IMR-90 (cell line): ENCODE results near the gene CST9L. TPM values are rescaled to one million over a fixed set of nuclear protein-coding genes. Genes with fewer than 3 reads are reported as not detected.

Source experiments
- ATAC-seq: fragments of 200-7000 bp; cut with Tn5 transposase; 2 replicates; pipeline ENCODE4 v1.9.1; 2020; ENCODE audit warnings: low read depth, mild to moderate bottlenecking, moderate library complexity
- BruUV-seq: library from RNA; stranded (reverse); fragments of 400-500 nt; replicated peaks from 2 replicates; lab custom pipeline; 2021; lab: Mats Ljungman, UMichigan
- CTCF ChIA-PET: fragments of 300-600 bp; formaldehyde crosslinking; extraction: SDS; loops from one replicate; lab custom pipeline; 2021; ENCODE audit warnings: antibody characterized with exemption; lab: Yijun Ruan, JAX
- POLR2A ChIA-PET: fragments of 300-600 bp; sonication (Branson Sonifier 250); formaldehyde crosslinking; loops from one replicate; lab custom pipeline; 2022; ENCODE audit warnings: antibody characterized with exemption; ENCODE audit not compliant: unreplicated experiment; lab: Charles Lee
- DNase-seq: peaks from one replicate; pipeline ENCODE4 v3.0.0; 2013
- H2AFZ ChIP-seq: replicated peaks from 2 replicates; pipeline ENCODE3; 2013; ENCODE audit warnings: low read length, mild to moderate bottlenecking; ENCODE audit not compliant: poor library complexity
- H2AK5ac ChIP-seq: 2 replicates; pipeline ENCODE4 v1.6.1; 2013; ENCODE audit warnings: low read depth, low read length, inconsistent platforms
- H2AK9ac ChIP-seq: replicated peaks from 2 replicates; pipeline ENCODE3; 2013; ENCODE audit warnings: mild to moderate bottlenecking, low read depth, low read length, moderate library complexity; ENCODE audit not compliant: poor library complexity
- H2BK120ac ChIP-seq: 2 replicates; pipeline ENCODE4 v1.6.1; 2013; ENCODE audit warnings: low read depth, low read length, inconsistent platforms
- H2BK15ac ChIP-seq: 3 replicates; pipeline ENCODE4 v1.6.1; 2013; ENCODE audit warnings: low read depth, low read length, inconsistent platforms
- H2BK20ac ChIP-seq: 2 replicates; pipeline ENCODE4 v1.6.1; 2013; ENCODE audit warnings: low read depth, mild to moderate bottlenecking, inconsistent platforms, low read length, moderate library complexity
- H2BK5ac ChIP-seq: 2 replicates; pipeline ENCODE4 v1.6.1; 2013; ENCODE audit warnings: mild to moderate bottlenecking, low read depth, low read length, inconsistent platforms; ENCODE audit not compliant: poor library complexity, severe bottlenecking
- H3K14ac ChIP-seq: replicated peaks from 2 replicates; pipeline ENCODE4 v1.6.1; 2013; ENCODE audit warnings: low read depth, low read length, inconsistent platforms
- H3K18ac ChIP-seq: 2 replicates; pipeline ENCODE4 v1.6.1; 2013; ENCODE audit warnings: low read depth, low read length, control low read depth
- H3K23ac ChIP-seq: 2 replicates; pipeline ENCODE4 v1.6.1; 2013; ENCODE audit warnings: low read depth, low read length, inconsistent platforms
- H3K27ac ChIP-seq: 2 replicates; pipeline ENCODE4 v1.5.1; 2013; ENCODE audit warnings: mild to moderate bottlenecking, control low read depth, low read length; ENCODE audit not compliant: insufficient read depth
- H3K27me3 ChIP-seq: 2 replicates; pipeline ENCODE4 v1.6.1; 2013; ENCODE audit warnings: low read length; ENCODE audit not compliant: control insufficient read depth, insufficient read depth
- H3K36me3 ChIP-seq: 2 replicates; pipeline ENCODE4 v1.6.1; 2013; ENCODE audit warnings: low read length, mixed read lengths; ENCODE audit not compliant: control insufficient read depth, insufficient read depth
- H3K4ac ChIP-seq: 2 replicates; pipeline ENCODE4 v1.6.1; 2013; ENCODE audit warnings: low read depth, low read length, inconsistent platforms
- H3K4me1 ChIP-seq: 2 replicates; pipeline ENCODE4 v1.6.1; 2013; ENCODE audit warnings: low read length, mixed read lengths; ENCODE audit not compliant: control insufficient read depth, insufficient read depth
- H3K4me2 ChIP-seq: 2 replicates; pipeline ENCODE4 v1.6.1; 2013; ENCODE audit warnings: low read depth, mild to moderate bottlenecking, control low read depth, low read length, moderate library complexity
- H3K4me3 ChIP-seq: 2 replicates; pipeline ENCODE4 v1.5.1; 2013; ENCODE audit warnings: low read depth, mild to moderate bottlenecking, control low read depth, low read length, moderate library complexity; ENCODE audit not compliant: insufficient read depth
- H3K56ac ChIP-seq: 2 replicates; pipeline ENCODE4 v1.6.1; 2013; ENCODE audit warnings: low read length, inconsistent platforms; ENCODE audit not compliant: insufficient read depth; ENCODE audit errors: extremely low read depth
- H3K79me1 ChIP-seq, 2 experiments: 2 replicates each; pipeline ENCODE4 v1.6.1; 2013; ENCODE audit warnings: low read length in 2 of 2, inconsistent platforms in 1 of 2, low read depth in 1 of 2
- H3K9ac ChIP-seq: 2 replicates; pipeline ENCODE4 v1.6.1; 2013; ENCODE audit warnings: low read depth, low read length, control low read depth
- H3K9me1 ChIP-seq: 2 replicates; pipeline ENCODE4 v1.6.1; 2013; ENCODE audit warnings: low read length, inconsistent platforms; ENCODE audit not compliant: insufficient read depth
- H3K9me3 ChIP-seq: 2 replicates; pipeline ENCODE4 v1.6.1; 2013; ENCODE audit warnings: low read length; ENCODE audit not compliant: control insufficient read depth, insufficient read depth
- H4K20me1 ChIP-seq: 2 replicates; pipeline ENCODE4 v1.6.1; 2013; ENCODE audit warnings: low read length, inconsistent platforms; ENCODE audit not compliant: insufficient read depth
- H4K5ac ChIP-seq: 2 replicates; pipeline ENCODE4 v1.6.1; 2013; ENCODE audit warnings: mild to moderate bottlenecking, low read depth, low read length, control low read depth
- H4K8ac ChIP-seq, 2 experiments: 2 replicates each; pipeline ENCODE4 v1.6.1; 2013; ENCODE audit warnings: low read depth in 2 of 2, low read length in 2 of 2, control low read depth in 1 of 2, inconsistent platforms in 1 of 2
- H4K91ac ChIP-seq: 2 replicates; pipeline ENCODE4 v1.6.1; 2013; ENCODE audit warnings: low read depth, low read length, inconsistent platforms; ENCODE audit not compliant: insufficient read depth
- BHLHE40 ChIP-seq: fragments of 150-350 bp; IDR thresholded peaks from 2 replicates; pipeline ENCODE4 v1.6.1; 2016; ENCODE audit warnings: mild to moderate bottlenecking, low read depth, low read length
- CEBPB ChIP-seq: IDR thresholded peaks from 2 replicates; pipeline ENCODE4 v1.6.1; 2012; ENCODE audit warnings: low read depth, low read length, improper control_type of control experiment
- CHD1 ChIP-seq: IDR thresholded peaks from 2 replicates; pipeline ENCODE4 v1.6.1; 2012; ENCODE audit warnings: low read depth, low read length, improper control_type of control experiment
- FOS ChIP-seq: fragments of 150-350 bp; IDR thresholded peaks from 2 replicates; pipeline ENCODE4 v1.6.1; 2016; ENCODE audit warnings: low read depth, low read length
- MAFK ChIP-seq: IDR thresholded peaks from 2 replicates; pipeline ENCODE4 v1.6.1; 2012; ENCODE audit warnings: low read depth, low read length, improper control_type of control experiment
- MAZ ChIP-seq: IDR thresholded peaks from 2 replicates; pipeline ENCODE4 v1.6.1; 2012; ENCODE audit warnings: low read depth, mild to moderate bottlenecking, low read length, improper control_type of control experiment, moderate library complexity, borderline replicate concordance
- MXI1 ChIP-seq: IDR thresholded peaks from 2 replicates; pipeline ENCODE4 v1.6.1; 2012; ENCODE audit warnings: low read depth, mild to moderate bottlenecking, low read length, moderate library complexity, borderline replicate concordance
- NFE2L2 ChIP-seq: fragments of 150-350 bp; IDR thresholded peaks from 2 replicates; pipeline ENCODE4 v1.6.1; 2016; ENCODE audit warnings: low read depth, mild to moderate bottlenecking, low read length
- RAD21 ChIP-seq: IDR thresholded peaks from 2 replicates; pipeline ENCODE4 v1.6.1; 2012; ENCODE audit warnings: low read length, improper control_type of control experiment
- RFX5 ChIP-seq: IDR thresholded peaks from 2 replicates; pipeline ENCODE4 v1.8.0; 2012; ENCODE audit warnings: low read depth, mild to moderate bottlenecking, low read length, moderate library complexity
- SMC3 ChIP-seq: fragments of 150-350 bp; IDR thresholded peaks from 2 replicates; pipeline ENCODE4 v1.6.1; 2016; ENCODE audit warnings: low read depth, mild to moderate bottlenecking, antibody characterized with exemption, low read length, moderate library complexity
- dilution Hi-C: fragments of 300-500 bp; cut with HindIII; formaldehyde crosslinking; loops from one replicate; pipeline ENCODE4 v1.14.3; 2018; ENCODE audit warnings: low sequenced_read_pairs; ENCODE audit not compliant: unreplicated experiment
- in situ Hi-C: fragments of 300-500 bp; cut with MboI; formaldehyde crosslinking; loops from 3 replicates; pipeline ENCODE4 v1.14.3; 2019; ENCODE audit warnings: low sequenced_read_pairs, inconsistent platforms, mixed read lengths
- intact Hi-C: fragments of 100-400 bp; cut with micrococcal nuclease; formaldehyde crosslinking; loops from 2 replicates; pipeline ENCODE4 v1.10.0; 2022
- polyA plus RNA-seq, 3 experiments: library from polyadenylated mRNA; depleted of rRNA; stranded (reverse); fragments of >200 nt; gene quantifications; 2 replicates each; pipeline ENCODE4 v1.2.3, GENCODE V29; 2012; ENCODE audit warnings: low replicate concordance in 1 of 3
- total RNA-seq: library from RNA; depleted of rRNA; stranded (reverse); fragments of >200 nt; gene quantifications from 2 replicates; pipeline ENCODE4 v1.2.3, GENCODE V29; 2012
- TF ChIP-seq, protein P1 (sequence below): fragments of 150-350 bp; IDR thresholded peaks from 2 replicates; pipeline ENCODE4 v1.6.1; 2016; ENCODE audit warnings: low read depth, mild to moderate bottlenecking, low read length, moderate library complexity, borderline replicate concordance

CST9L gene
- total and polyA plus RNA-seq, 2 of the 4 experiments (the other 2 are of a cell fraction), result not detected

DNA sequence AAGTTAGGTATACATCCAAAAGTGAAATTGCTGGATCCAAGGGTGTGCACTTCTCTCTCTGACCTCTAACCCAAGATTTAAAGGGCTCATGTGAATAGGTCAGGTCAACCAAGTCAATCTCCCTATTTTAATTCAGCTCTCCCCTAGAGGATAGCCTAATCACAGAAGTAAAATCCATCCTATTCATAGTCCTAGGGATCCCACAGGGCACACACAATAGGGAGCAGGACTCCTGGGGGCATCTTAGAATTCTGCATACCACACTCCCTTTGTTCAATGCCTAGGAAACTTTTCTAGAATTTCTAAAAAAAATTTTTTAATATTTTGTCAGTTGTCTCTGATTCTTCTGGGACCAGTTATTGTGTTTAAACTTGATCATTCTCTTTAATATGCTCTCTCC is 35.1 kb downstream of the CST9L start:
- Histone ChIP-seq H2BK15ac (no peak overlapping the region), H4K8ac (no peak overlapping the region), H3K4me1 (no peaks in the 10 kb centered on the region), H3K4me2 (no peak overlapping the region), H4K20me1 (no peaks in the 10 kb centered on the region), H3K23ac (no peak overlapping the region), H3K36me3 (no peaks in the 10 kb centered on the region), H2AK5ac (no peak overlapping the region), H3K9me1 (no peaks in the 10 kb centered on the region), H3K4me3 (no peak overlapping the region), H3K56ac (no peak overlapping the region), H3K14ac (no peak overlapping the region), H2AK9ac (no peak overlapping the region), H3K4ac (no peak overlapping the region), H2BK5ac (no peak overlapping the region), H3K18ac (no peak overlapping the region), H2BK20ac (no peak overlapping the region), H3K79me1 (no peaks in the 10 kb centered on the region), H3K9me3 (no peaks in the 10 kb centered on the region), H3K9ac (no peak overlapping the region), H4K91ac (no peak overlapping the region), H3K27me3 (no peaks in the 10 kb centered on the region), H2BK120ac (no peak overlapping the region), H3K27ac (no peak overlapping the region), H2AFZ (no peak overlapping the region), H4K5ac (no peak overlapping the region)
- dilution Hi-C loops, result no loop called here
- TF ChIP-seq, protein P1, sequence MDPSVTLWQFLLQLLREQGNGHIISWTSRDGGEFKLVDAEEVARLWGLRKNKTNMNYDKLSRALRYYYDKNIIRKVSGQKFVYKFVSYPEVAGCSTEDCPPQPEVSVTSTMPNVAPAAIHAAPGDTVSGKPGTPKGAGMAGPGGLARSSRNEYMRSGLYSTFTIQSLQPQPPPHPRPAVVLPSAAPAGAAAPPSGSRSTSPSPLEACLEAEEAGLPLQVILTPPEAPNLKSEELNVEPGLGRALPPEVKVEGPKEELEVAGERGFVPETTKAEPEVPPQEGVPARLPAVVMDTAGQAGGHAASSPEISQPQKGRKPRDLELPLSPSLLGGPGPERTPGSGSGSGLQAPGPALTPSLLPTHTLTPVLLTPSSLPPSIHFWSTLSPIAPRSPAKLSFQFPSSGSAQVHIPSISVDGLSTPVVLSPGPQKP, result no peak
- TF ChIP-seq FOS (no peak), CHD1 (no peak), RFX5 (no peak), MXI1 (no peak), MAFK (no peak), NFE2L2 (no peak), CEBPB (no peak), MAZ (no peak), RAD21 (no peak), SMC3 (no peak), BHLHE40 (no peak)
- ATAC-seq (no peak), DNase-seq (no peak)
- ChIA-PET CTCF (no interaction called here), POLR2A (no interaction called here)
- intact Hi-C loops, result no loop called here
- in situ Hi-C loops, result no loop called here
- BruUV-seq, result no TSS peak
